Right renal pelvis (tissue), 4 donors: Measurements from ENCODE around the gene APBB1. TPM values are rescaled to one million over a fixed set of nuclear protein-coding genes. Genes with fewer than 3 reads are reported as not detected.

ENCODE experiments used
- DNase-seq, 4 donors: peaks; one replicate each; pipeline ENCODE4 v3.0.0-alpha.2; 2013; ENCODE audit warnings: low read depth in 4 of 4, low spot score in 3 of 4, missing footprints in 1 of 4
- polyA plus RNA-seq, 4 donors: library from polyadenylated mRNA; unstranded; fragments of 120-200 nt; gene quantifications; one replicate each; pipeline ENCODE4 v1.2.1, GENCODE V29; 2013; ENCODE audit not compliant: insufficient read length in 4 of 4

APBB1 gene
- polyA plus RNA-seq = 10 to 100 TPM; 52.2 to 64.6 (median 54.0) TPM

DNA sequence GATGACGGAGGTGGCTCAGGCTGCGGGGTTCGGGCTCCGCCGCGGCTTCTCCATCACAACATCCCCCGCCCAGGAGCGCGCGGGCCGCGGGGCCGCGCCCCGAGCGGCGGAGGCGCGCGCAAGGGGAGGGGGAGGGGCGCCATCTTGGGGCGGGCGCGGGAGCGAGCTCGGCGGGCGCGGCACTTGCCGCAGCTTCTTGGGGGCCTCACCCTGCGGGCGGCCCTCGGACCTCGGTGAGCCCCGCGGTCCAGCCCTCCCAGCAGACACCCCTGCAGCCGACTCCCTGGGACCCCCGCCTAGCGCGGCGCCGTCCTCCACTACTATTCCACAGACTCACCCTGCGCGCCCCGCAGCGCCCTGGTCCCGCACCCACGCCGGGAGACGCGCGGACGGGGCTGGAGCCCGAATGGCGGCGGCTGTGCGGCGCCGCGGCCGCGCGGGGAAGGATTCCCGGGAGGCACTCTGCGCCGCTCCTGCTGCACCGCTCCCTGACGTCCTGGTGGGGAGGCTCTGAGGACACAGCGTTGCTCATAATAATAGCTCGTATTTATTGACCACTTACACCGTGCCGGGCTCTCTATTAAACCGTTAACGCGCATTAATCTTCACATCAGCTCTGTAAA lies at the start of gene APBB1:
APBB1 (minus strand) TSS at position 86 of the 623 bp plus-strand sequence. CDS start 7,747 bp downstream, outside the sequence.
- peak; percentile 54 to 69 (median 66) for DNase-seq

DNA sequence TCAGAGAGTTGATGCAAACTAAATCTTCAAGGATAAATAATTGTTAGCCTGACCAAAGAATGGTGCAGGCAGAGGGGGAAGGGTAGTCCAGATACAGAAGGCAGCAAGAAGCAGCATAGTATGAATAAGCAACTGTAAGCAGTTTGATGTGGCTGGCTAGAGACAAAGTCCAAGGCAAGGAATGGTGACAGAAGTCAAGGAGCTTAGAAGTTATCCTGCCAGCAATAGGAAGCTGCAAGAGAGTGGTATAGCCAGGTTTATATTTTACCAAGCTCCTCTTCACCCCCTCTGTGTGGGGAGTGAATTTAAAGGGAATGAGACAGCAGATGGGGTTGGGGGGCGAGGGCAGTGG lies 40.2 kb upstream of the APBB1 start:
- no peak for DNase-seq

DNA sequence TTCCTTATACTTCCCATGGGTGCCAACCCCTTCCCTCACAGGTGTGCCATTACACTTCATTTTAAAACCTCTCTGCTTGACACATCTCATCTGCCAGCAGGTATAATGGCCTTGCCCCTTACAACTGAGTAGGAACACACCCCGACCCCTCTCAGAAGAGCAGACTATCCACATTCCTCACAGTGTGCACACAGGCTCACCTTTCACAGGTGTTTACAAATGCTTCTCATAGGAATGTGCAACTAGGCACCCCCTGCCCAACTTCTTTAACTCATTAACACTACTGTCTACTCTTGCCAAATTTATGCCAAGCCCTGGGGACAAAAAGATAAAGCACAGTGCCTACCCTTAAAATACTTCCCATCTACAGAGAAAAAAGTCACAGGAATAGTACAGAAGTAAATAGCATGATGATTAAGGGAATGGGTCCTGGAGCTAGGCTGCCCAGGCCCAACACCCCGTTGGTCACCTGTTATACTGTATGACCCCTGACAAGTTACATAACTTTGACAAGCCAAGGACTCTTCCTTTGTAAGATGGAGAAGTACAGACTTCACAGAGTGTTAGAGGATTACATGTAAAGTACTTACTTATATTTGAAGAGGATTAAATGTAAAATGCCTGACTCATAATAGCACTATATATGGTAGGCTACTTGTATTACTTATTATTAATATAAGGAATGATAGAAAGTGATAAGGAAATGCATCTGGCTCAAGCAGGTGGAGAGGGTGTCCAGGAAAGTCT lies 39.6 kb upstream of the APBB1 start:
- no peak for DNase-seq

GRCh38 chr11:6457581-6458320 lies 38.9 kb upstream of the APBB1 start:
- DNase-seq = no peak

DNA sequence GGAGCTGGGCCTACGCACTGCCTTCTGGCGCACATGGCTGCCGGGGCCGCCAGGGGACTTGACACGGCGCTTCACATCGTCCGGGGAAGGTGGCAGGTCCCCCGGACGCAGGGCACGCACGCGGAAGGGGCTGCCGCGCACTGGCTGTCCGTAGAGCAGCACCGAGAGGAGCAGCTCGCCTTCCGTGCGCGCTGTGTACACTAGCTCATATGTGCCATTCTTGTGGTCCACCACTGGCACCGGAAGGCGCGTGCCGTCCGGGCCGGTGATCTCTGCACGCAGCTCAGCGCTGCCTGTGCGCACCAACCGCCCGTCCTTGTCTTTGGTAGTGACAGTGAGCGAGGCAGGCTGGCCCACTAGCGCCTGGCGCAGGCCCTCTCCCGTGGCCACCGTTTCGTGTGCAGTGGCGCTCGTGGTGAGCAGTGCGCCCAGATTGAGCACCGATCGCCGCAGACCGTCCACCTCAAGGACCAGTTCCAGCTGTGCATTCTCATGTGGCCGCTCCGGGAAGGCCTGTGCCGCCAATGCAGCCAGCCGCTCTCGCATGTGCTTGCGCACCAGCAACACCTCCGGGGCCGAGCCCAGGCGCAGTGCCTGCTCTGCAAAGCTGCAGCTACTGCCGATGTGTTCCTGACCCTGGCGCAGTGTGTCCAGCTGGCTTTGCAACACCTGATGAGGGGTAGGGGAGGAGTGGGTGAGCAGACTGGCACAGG lies 37.6 kb upstream of the APBB1 start:
- no peak for DNase-seq

- DNase-seq = no peak
Measured at GRCh38 chr11:6455070-6455469, 36.2 kb upstream of the APBB1 start.

GRCh38 chr11:6453152-6453551 lies 34.3 kb upstream of the APBB1 start:
- no peak for DNase-seq

- no peak for DNase-seq
Measured at GRCh38 chr11:6452219-6452618, 33.3 kb upstream of the APBB1 start.

DNA sequence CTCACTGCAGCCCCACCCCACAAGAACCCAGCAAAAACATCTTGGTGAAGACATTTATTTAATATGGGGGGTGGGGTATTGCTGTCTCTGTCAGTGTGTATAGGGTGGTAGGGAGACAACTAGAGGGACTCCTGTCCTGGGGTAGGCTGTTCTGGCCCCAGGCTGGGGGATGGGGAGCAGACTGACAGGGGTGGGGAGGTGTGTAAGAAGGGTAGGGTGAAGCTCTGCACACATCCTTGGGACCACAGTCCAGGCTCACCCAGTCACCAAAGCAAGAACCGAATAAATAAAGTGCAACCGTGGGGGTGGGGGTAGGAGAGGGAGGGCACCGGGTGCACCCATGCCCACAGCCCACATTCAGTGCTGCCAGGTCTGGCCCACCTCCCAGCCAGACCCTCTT lies 29.7 kb upstream of the APBB1 start:
- DNase-seq = no peak

DNA sequence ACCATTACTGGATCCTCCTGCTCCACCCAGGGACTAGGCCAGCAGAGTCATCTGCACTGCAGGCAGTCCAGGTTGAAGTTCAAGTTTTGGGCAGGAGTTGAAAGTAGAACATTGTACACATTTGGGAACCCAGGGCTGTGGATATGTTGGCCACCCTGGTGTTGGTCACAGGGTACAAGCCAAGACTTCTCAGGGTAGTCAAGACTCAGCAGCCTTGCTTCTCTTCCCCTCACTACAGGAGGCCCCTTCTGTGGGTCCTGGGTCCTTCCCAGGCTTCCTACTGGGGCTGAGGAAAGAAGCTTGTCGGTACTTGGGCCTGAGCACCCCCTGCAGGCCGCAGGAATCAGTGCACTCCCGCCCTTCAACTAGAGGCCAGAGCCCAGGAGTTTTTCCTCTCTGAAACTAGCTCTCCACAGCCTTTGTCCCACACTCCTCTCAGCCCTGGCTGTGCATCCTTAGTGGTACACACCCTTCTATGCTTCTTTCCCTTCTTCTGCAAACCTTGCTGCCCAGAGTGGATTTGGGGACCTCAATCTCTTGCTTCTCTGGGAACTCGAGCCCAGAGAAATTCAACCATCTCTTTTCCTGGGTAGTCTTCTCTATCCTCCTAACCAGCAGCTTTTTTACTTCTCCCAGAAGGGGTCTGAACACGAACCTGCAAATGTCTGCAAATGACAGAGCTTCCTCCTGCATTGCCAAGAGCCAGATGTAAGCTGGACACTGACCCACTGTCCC lies 24.5 kb upstream of the APBB1 start:
- DNase-seq = no peak

- DNase-seq = no peak
Measured at GRCh38 chr11:6442441-6442840, 23.5 kb upstream of the APBB1 start.

GRCh38 chr11:6440906-6441358 lies 22.0 kb upstream of the APBB1 start, which contains the start of gene HPX:
TSS of gene HPX (minus strand) at chr11:6440987. CDS start at chr11:6440963, 24 bp downstream.
- no peak for DNase-seq

DNA sequence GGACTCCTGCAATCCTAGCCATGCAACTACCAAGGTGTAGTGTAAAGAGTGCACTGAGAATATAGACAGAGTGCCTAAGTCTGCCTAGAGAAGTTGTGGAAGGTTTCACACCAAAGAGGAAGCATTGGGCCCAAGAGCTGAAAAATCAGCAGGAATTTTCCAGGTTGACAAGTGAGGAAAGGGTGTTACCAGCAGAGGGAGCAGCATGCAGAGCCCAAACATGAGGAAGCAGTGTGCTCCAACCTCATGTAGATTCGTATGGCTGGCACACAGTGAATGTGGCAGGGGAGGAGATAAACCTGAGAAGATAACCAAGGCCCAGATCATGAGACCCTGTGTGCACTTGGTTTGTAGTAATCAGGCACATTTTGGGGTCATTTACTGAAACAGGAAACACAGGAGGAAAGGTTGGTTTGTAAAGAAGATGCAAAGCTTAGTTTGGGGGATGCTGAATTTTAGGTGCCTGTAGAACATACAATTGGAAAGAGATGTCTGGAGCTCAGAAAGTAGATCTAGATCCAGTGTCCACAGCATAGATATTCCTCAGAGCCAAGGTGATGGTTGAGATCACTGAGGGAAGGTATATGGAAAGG lies 20.2 kb upstream of the APBB1 start:
- no peak for DNase-seq

- no peak for DNase-seq
Measured at GRCh38 chr11:6437993-6438392, 19.1 kb upstream of the APBB1 start.

DNA sequence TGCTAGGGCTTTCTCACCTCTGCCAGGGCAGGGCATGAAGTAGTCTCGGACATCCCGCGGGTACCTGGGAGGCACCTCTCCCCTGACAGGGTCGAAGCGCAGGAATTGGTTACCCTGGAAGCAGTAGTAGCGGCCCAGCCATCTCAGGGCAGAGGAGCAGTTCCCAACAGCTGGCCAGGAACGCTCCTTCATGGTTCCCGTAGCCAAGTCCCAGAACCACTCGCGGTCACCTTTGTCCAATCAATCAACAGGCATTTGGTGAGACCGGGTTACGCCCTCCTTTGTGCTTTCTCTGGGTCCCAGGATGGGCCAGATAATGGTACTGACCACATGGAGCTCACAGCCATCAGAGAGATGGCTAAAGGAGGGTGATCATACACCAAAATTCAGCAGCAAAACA lies 18.5 kb upstream of the APBB1 start:
- DNase-seq = no peak

DNA sequence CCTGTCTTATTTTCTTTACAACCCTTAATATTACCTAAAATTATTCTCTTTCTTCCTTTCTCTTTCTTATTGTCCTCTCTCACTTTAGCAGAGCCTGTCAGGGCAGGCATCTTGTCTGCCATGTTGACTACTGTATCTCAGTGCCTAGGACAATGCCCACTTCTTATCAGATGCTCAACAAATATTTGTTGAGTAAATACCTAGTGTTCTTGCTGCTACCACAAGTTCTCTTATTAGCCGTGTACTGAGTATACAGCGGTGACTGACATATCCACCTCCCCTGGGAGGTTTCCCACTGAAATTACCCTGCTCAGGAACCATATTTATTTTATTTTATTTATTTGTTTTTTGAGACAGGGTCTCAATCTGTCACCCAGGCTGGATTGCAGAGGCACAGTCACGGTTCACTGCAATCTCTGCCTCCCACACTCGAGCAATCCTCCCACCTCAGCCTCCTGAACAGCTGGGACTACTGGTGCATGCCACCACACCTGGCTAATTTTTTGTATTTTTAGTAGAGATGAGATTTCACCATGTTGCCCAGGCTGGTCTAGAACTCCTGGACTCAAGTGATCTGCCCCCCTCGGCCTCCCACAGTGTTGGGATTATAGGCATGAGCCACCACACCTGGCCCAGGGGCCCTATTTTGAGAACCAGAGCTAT lies 15.2 kb upstream of the APBB1 start:
- DNase-seq = no peak

- no peak for DNase-seq
Measured at GRCh38 chr11:6431861-6432260, 13.0 kb upstream of the APBB1 start.

DNA sequence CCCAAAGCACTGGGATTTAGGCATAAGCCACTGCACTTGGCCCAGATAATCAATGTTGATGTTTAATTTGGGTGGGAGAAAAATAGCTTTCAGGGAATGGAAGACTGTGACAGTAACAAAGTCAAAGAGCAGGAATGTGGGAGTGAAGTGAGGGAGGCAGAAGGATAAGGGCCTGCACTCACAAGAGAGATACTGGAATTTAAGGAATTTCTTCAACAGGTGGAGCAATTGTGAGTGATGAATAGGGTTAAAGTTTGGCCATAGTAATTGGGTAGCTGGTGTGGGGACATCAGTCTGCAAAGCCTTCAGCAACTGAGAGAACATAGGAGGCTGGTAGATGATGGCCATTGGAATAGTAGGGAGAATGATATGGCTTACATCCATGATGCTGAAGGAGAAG lies 8.6 kb upstream of the APBB1 start:
- no peak for DNase-seq

DNA sequence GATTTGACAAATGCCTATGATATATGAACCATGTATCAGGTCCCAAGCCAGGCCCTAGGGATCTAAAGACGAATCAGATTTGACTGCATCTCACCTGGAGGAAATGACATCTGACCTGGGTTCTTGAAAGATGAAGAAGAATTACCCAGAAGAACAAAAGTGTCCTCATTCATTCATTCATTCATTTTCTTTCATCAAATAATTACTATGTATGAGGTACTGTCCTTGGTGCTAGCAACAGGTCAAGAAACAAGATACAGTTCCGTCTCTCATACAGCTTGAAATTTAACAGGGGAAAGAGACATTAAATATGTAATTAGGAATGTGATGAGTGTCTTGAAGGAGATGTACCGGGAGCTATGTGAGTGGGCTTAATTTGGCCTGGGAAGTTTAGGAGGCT lies 1.8 kb upstream of the APBB1 start:
- no peak for DNase-seq
